T-helper 1 cell (primary cell): ENCODE data around the gene SLC39A13.

ENCODE experiments used
- DNase-seq, 5 donors: peaks; one replicate each; pipeline ENCODE4 v3.0.0-alpha.2; 2012 to 2020

The SLC39A13 gene

GRCh38 chr11:47387944-47388696 lies 20.3 kb upstream of the SLC39A13 start:
- DNase-seq, result no peak

GRCh38 chr11:47388697-47389576 lies 19.5 kb upstream of the SLC39A13 start:
- no peak for DNase-seq

- no peak for DNase-seq
Measured at GRCh38 chr11:47389577-47390421, 18.6 kb upstream of the SLC39A13 start.

- no peak for DNase-seq
Measured at GRCh38 chr11:47390422-47390760, 18.0 kb upstream of the SLC39A13 start.

GRCh38 chr11:47391077-47391583 lies 17.3 kb upstream of the SLC39A13 start:
- DNase-seq, result no peak

GRCh38 chr11:47391711-47392432 lies 16.5 kb upstream of the SLC39A13 start:
- DNase-seq, result no peak

- DNase-seq, result peak in 1 of 5 donors; percentile 0
Measured at GRCh38 chr11:47392546-47393162, 15.7 kb upstream of the SLC39A13 start.

GRCh38 chr11:47393163-47394049 lies 15.0 kb upstream of the SLC39A13 start:
- no peak for DNase-seq

GRCh38 chr11:47394050-47394321 lies 14.4 kb upstream of the SLC39A13 start:
- DNase-seq, result no peak

GRCh38 chr11:47394322-47395222 lies 13.8 kb upstream of the SLC39A13 start:
- peak in 3 of 5 donors; percentile 32 to 85 (median 39) for DNase-seq

GRCh38 chr11:47395223-47396048 lies 13.0 kb upstream of the SLC39A13 start:
- DNase-seq, result peak in 1 of 5 donors; percentile 11

GRCh38 chr11:47396049-47396320 lies 12.4 kb upstream of the SLC39A13 start:
- no peak for DNase-seq

GRCh38 chr11:47398011-47398410 lies 10.4 kb upstream of the SLC39A13 start:
- DNase-seq, result no peak

- DNase-seq, result no peak
Measured at GRCh38 chr11:47398551-47398950, 9.8 kb upstream of the SLC39A13 start.

GRCh38 chr11:47399860-47400767 lies 8.3 kb upstream of the SLC39A13 start:
- DNase-seq, result peak in 3 of 5 donors; percentile 26 to 45 (median 27)

- DNase-seq, result no peak
Measured at GRCh38 chr11:47400768-47401279, 7.6 kb upstream of the SLC39A13 start.

- no peak for DNase-seq
Measured at GRCh38 chr11:47403135-47403534, 5.3 kb upstream of the SLC39A13 start.

- no peak for DNase-seq
Measured at GRCh38 chr11:47403571-47403970, 4.8 kb upstream of the SLC39A13 start.
